Osteoblast (primary cell): ENCODE measurements around the gene WWTR1. TPM values are rescaled to one million over a fixed set of nuclear protein-coding genes. Genes with fewer than 3 reads are reported as not detected.

Source experiments
- DNase-seq: peaks from one replicate; pipeline ENCODE4 v3.0.0; 2011; ENCODE audit warnings: low spot score, mixed read lengths; ENCODE audit not compliant: insufficient read length; ENCODE audit errors: missing footprints
- H2AFZ ChIP-seq: 2 replicates; pipeline ENCODE4 v1.6.0; 2011; ENCODE audit warnings: mild to moderate bottlenecking, low read length
- H3K27ac ChIP-seq: 2 replicates; pipeline ENCODE4 v1.5.1; 2011; ENCODE audit warnings: mild to moderate bottlenecking, low read depth, low read length, moderate library complexity
- H3K27me3 ChIP-seq: 2 replicates; pipeline ENCODE4 v1.6.0; 2012; ENCODE audit warnings: mild to moderate bottlenecking, control low read depth, inconsistent platforms, low read length, moderate library complexity; ENCODE audit not compliant: insufficient read depth
- H3K36me3 ChIP-seq: 2 replicates; pipeline ENCODE4 v1.5.1; 2011; ENCODE audit warnings: mild to moderate bottlenecking, low read length, control low read depth, moderate library complexity; ENCODE audit not compliant: insufficient read depth
- H3K4me1 ChIP-seq: 2 replicates; pipeline ENCODE4 v1.5.1; 2011; ENCODE audit warnings: mild to moderate bottlenecking, low read length, control low read depth, moderate library complexity; ENCODE audit not compliant: insufficient read depth
- H3K4me2 ChIP-seq: 2 replicates; pipeline ENCODE4 v1.6.0; 2011; ENCODE audit warnings: mild to moderate bottlenecking, low read length; ENCODE audit not compliant: insufficient read depth
- H3K4me3 ChIP-seq: fragments of 200-600 bp; sonication (generic); 3 replicates; pipeline ENCODE4 v1.5.1; 2012; ENCODE audit warnings: mild to moderate bottlenecking, low read length, inconsistent platforms; ENCODE audit not compliant: insufficient read depth
- H3K79me2 ChIP-seq: 2 replicates; pipeline ENCODE4 v1.6.0; 2012; ENCODE audit warnings: mild to moderate bottlenecking, low read length, control low read depth, inconsistent platforms; ENCODE audit not compliant: insufficient read depth
- H3K9me3 ChIP-seq: 2 replicates; pipeline ENCODE4 v1.5.1; 2011; ENCODE audit warnings: low read depth, low read length, control low read depth
- H4K20me1 ChIP-seq: 2 replicates; pipeline ENCODE4 v1.6.0; 2012; ENCODE audit warnings: mild to moderate bottlenecking, low read length, control low read depth; ENCODE audit not compliant: insufficient read depth
- CTCF ChIP-seq: IDR thresholded peaks from 2 replicates; pipeline ENCODE4 v1.5.1; 2011; ENCODE audit warnings: mild to moderate bottlenecking, low read depth, low read length, moderate library complexity; ENCODE audit errors: extremely low read depth
- total RNA-seq: library from RNA; depleted of rRNA; stranded (reverse); fragments of >200 nt; gene quantifications from 2 replicates; pipeline ENCODE4 v1.2.3, GENCODE V29; 2012

WWTR1 gene
- total RNA-seq, 1 donor = 84.7 TPM

- H3K27ac ChIP-seq = no peak overlapping the region
- H3K36me3 ChIP-seq = no peaks in the 10 kb centered on the region
- no peaks in the 10 kb centered on the region for H3K79me2 ChIP-seq
- no peak overlapping the region for H3K4me3 ChIP-seq
- H3K4me2 ChIP-seq = no peak overlapping the region
- H3K27me3 ChIP-seq = no peaks in the 10 kb centered on the region
- H3K4me1 ChIP-seq = peaks cover 11% of the 10 kb centered on the region
- no peaks in the 10 kb centered on the region for H3K9me3 ChIP-seq
- H2AFZ ChIP-seq = no peak overlapping the region
- no peaks in the 10 kb centered on the region for H4K20me1 ChIP-seq
- no peak for TF ChIP-seq CTCF
- no peak for DNase-seq
Measured at GRCh38 chr3:149493315-149494021, 164.4 kb downstream of the WWTR1 start.

- H3K79me2 ChIP-seq = no peaks in the 10 kb centered on the region
- no peak overlapping the region for H3K27ac ChIP-seq
- H3K4me3 ChIP-seq = no peak overlapping the region
- TF ChIP-seq CTCF = no peak
- H4K20me1 ChIP-seq = no peaks in the 10 kb centered on the region
- H2AFZ ChIP-seq = no peak overlapping the region
- peaks cover 11% of the 10 kb centered on the region for H3K4me1 ChIP-seq
- DNase-seq = no peak
- no peak overlapping the region for H3K4me2 ChIP-seq
- no peaks in the 10 kb centered on the region for H3K27me3 ChIP-seq
- no peaks in the 10 kb centered on the region for H3K36me3 ChIP-seq
- H3K9me3 ChIP-seq = no peaks in the 10 kb centered on the region
Measured at GRCh38 chr3:149490260-149490971, 167.4 kb downstream of the WWTR1 start.

- H2AFZ ChIP-seq = peak overlapping the region; percentile 12
- no peak for DNase-seq
- no peaks in the 10 kb centered on the region for H3K9me3 ChIP-seq
- no peak overlapping the region for H3K4me2 ChIP-seq
- H3K4me1 ChIP-seq = peaks cover 2% of the 10 kb centered on the region
- H4K20me1 ChIP-seq = no peaks in the 10 kb centered on the region
- no peak overlapping the region for H3K4me3 ChIP-seq
- H3K36me3 ChIP-seq = no peaks in the 10 kb centered on the region
- peak; percentile 78 for TF ChIP-seq CTCF
- H3K27me3 ChIP-seq = no peaks in the 10 kb centered on the region
- no peaks in the 10 kb centered on the region for H3K79me2 ChIP-seq
- no peak overlapping the region for H3K27ac ChIP-seq
Measured at GRCh38 chr3:149489060-149489690, 168.7 kb downstream of the WWTR1 start.
